Gastrocnemius medialis (tissue), 4 donors: ENCODE results near the gene TMEM38A.

ENCODE experiments used
- CTCF ChIP-seq, 5 experiments: fragments of 450-650 bp in 3 of 5; fragments of 200-600 bp in 2 of 5; sonication (generic) in 2 of 5; IDR thresholded peaks in 4 of 5; conservative IDR thresholded peaks in 1 of 5; 1 replicate in 4 of 5; 2 replicates in 1 of 5; pipeline ENCODE4 v1.5.1; 2016 to 2019; ENCODE audit warnings: antibody characterized with exemption in 5 of 5, mild to moderate bottlenecking in 3 of 5, moderate library complexity in 3 of 5
- POLR2A ChIP-seq, 2 donors: fragments of 450-650 bp; IDR thresholded peaks; one replicate each; pipeline ENCODE4 v1.6.1; 2017; ENCODE audit warnings: antibody characterized with exemption in 2 of 2, mild to moderate bottlenecking in 2 of 2, moderate library complexity in 2 of 2

- TF ChIP-seq POLR2A (IDR thresholded peaks at IDR 0.05) (no peak), CTCF (IDR thresholded peaks at IDR 0.05 in 4 of 5, conservative IDR thresholded peaks at IDR 0.05 in 1 of 5) (no peak)
Observed at GRCh38 chr19:16640951-16641350, 20.0 kb upstream of the TMEM38A start.
